ENCODE measurements around the gene CACNA1C. TPM values are rescaled to one million over a fixed set of nuclear protein-coding genes. Genes with fewer than 3 reads are reported as not detected.

Gene CACNA1C
- total and polyA plus RNA-seq, 2 of the 4 experiments (the other 2 are of a cell fraction): 1.6 to 2.6 TPM

GRCh38 chr12:2393016-2393415, 340.2 kb downstream of the CACNA1C start:
- no peak overlapping the region for H3K23ac ChIP-seq (ENCODE audit: low read depth, low read length)
- no peak overlapping the region for H3K4me2 ChIP-seq (ENCODE audit: low read depth, low read length)
- dilution Hi-C loops (cut with HindIII; ENCODE audit: low sequenced_read_pairs, unreplicated experiment) (no loop called here), intact Hi-C loops (cut with micrococcal nuclease) (no loop called here), in situ Hi-C loops (cut with MboI; ENCODE audit: low sequenced_read_pairs) (no loop called here)
- no peak overlapping the region for H4K5ac ChIP-seq (ENCODE audit: low read depth, low read length)
- H3K9ac ChIP-seq (ENCODE audit: low read depth, low read length): no peak overlapping the region
- peaks cover 10% of the 10 kb centered on the region; the same call in 1 of the 2 replicates for H4K20me1 ChIP-seq (ENCODE audit: insufficient read depth, low read length)
- no peak overlapping the region for H3K4ac ChIP-seq (ENCODE audit: low read depth, low read length)
- no peaks in the 10 kb centered on the region for H3K36me3 ChIP-seq (ENCODE audit: control insufficient read depth, insufficient read depth, low read length)
- H2AK5ac ChIP-seq (ENCODE audit: low read depth, low read length): no peak overlapping the region
- no peak overlapping the region for H4K91ac ChIP-seq (ENCODE audit: insufficient read depth, low read depth, low read length)
- no peaks in the 10 kb centered on the region for H3K27me3 ChIP-seq (ENCODE audit: control insufficient read depth, insufficient read depth, low read length)
- H3K4me1 ChIP-seq (ENCODE audit: control insufficient read depth, insufficient read depth, low read length): peaks cover 14% of the 10 kb centered on the region
- H3K14ac ChIP-seq (replicated peaks; ENCODE audit: low read depth, low read length): no peak overlapping the region
- CTCF ChIA-PET: no interaction called here
- no peak overlapping the region for H2BK20ac ChIP-seq (ENCODE audit: low read depth, low read length)
- H3K9me1 ChIP-seq (ENCODE audit: insufficient read depth, low read length): peaks cover 15% of the 10 kb centered on the region; the same call in 1 of the 2 replicates
- no peak overlapping the region for H2BK15ac ChIP-seq (ENCODE audit: low read depth, low read length)
- POLR2A ChIA-PET (ENCODE audit: unreplicated experiment): no interaction called here
- H2AK9ac ChIP-seq (replicated peaks; ENCODE audit: low read depth, low read length, poor library complexity): no peak overlapping the region
- H3K4me3 ChIP-seq (ENCODE audit: insufficient read depth, low read depth, low read length): no peak overlapping the region
- H3K27ac ChIP-seq (ENCODE audit: insufficient read depth, low read length): no peak overlapping the region
- no peak overlapping the region for H4K8ac ChIP-seq (ENCODE audit: low read depth in 2 of 2, low read length in 2 of 2)
- H3K9me3 ChIP-seq (ENCODE audit: control insufficient read depth, insufficient read depth, low read length): no peaks in the 10 kb centered on the region
- WGBS, 2 experiments (ENCODE audit: extremely low coverage in 2 of 2, insufficient read length in 1 of 2): 82% methylated on average over 2 of the region's 4 CpGs; no CpG with 5 or more reads in 1 of the 2 experiments
- ATAC-seq (ENCODE audit: low read depth) (no peak), DNase-seq (no peak)
- H3K18ac ChIP-seq (ENCODE audit: low read depth, low read length): no peak overlapping the region
- H3K79me1 ChIP-seq (ENCODE audit: low read depth in 1 of 2, low read length in 2 of 2): 0 out of 4 replicates have a peak, but pooled peaks cover 0 to 3% of the 10 kb centered on the region in 2 experiments
- H2BK120ac ChIP-seq (ENCODE audit: low read depth, low read length): no peak overlapping the region
- no peak overlapping the region for H3K56ac ChIP-seq (ENCODE audit: extremely low read depth, insufficient read depth, low read length)
- BruUV-seq (replicated peaks): no TSS peak
- no peak overlapping the region for H2BK5ac ChIP-seq (ENCODE audit: low read depth, low read length, poor library complexity, severe bottlenecking)
- no peak overlapping the region for H2AFZ ChIP-seq (replicated peaks; ENCODE audit: low read length, poor library complexity)
- no peak for TF ChIP-seq CTCF (conservative IDR thresholded peaks at IDR 0.05; ENCODE audit: low read depth, low read length)
- no peak for TF ChIP-seq POLR2A (IDR thresholded peaks at IDR 0.05; ENCODE audit: low read depth, low read length)
- no peak for TF ChIP-seq FOS (IDR thresholded peaks at IDR 0.05; ENCODE audit: low read depth, low read length)
- TF ChIP-seq RAD21 (IDR thresholded peaks at IDR 0.05; ENCODE audit: low read length): no peak
- TF ChIP-seq MAFK (IDR thresholded peaks at IDR 0.05; ENCODE audit: low read depth, low read length): no peak
- no peak for TF ChIP-seq RFX5 (IDR thresholded peaks at IDR 0.05; ENCODE audit: low read depth, low read length)
- TF ChIP-seq BHLHE40 (IDR thresholded peaks at IDR 0.05; ENCODE audit: low read depth, low read length): no peak
- TF ChIP-seq, protein P1, sequence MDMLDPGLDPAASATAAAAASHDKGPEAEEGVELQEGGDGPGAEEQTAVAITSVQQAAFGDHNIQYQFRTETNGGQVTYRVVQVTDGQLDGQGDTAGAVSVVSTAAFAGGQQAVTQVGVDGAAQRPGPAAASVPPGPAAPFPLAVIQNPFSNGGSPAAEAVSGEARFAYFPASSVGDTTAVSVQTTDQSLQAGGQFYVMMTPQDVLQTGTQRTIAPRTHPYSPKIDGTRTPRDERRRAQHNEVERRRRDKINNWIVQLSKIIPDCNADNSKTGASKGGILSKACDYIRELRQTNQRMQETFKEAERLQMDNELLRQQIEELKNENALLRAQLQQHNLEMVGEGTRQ (IDR thresholded peaks at IDR 0.05; ENCODE audit: low read depth, low read length): no peak
- no peak for TF ChIP-seq CEBPB (IDR thresholded peaks at IDR 0.05; ENCODE audit: low read depth, low read length)
- no peak for TF ChIP-seq CHD1 (IDR thresholded peaks at IDR 0.05; ENCODE audit: low read depth, low read length)
- no peak for TF ChIP-seq SMC3 (IDR thresholded peaks at IDR 0.05; ENCODE audit: low read depth, low read length)
- TF ChIP-seq, protein P2, sequence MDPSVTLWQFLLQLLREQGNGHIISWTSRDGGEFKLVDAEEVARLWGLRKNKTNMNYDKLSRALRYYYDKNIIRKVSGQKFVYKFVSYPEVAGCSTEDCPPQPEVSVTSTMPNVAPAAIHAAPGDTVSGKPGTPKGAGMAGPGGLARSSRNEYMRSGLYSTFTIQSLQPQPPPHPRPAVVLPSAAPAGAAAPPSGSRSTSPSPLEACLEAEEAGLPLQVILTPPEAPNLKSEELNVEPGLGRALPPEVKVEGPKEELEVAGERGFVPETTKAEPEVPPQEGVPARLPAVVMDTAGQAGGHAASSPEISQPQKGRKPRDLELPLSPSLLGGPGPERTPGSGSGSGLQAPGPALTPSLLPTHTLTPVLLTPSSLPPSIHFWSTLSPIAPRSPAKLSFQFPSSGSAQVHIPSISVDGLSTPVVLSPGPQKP (IDR thresholded peaks at IDR 0.05; ENCODE audit: borderline replicate concordance, low read depth, low read length): no peak
- TF ChIP-seq MAZ (IDR thresholded peaks at IDR 0.05; ENCODE audit: borderline replicate concordance, low read depth, low read length): no peak
- TF ChIP-seq RCOR1 (IDR thresholded peaks at IDR 0.05; ENCODE audit: insufficient replicate concordance, low read length): no peak
- no peak for TF ChIP-seq MXI1 (IDR thresholded peaks at IDR 0.05; ENCODE audit: borderline replicate concordance, low read depth, low read length)
- TF ChIP-seq NFE2L2 (IDR thresholded peaks at IDR 0.05; ENCODE audit: low read depth, low read length): no peak

All from IMR-90 (cell line).